GM19468 (cell line): ENCODE data around the gene JCHAIN.
"Not testable (repeated sequence)": the region's sequence is repeated elsewhere in the genome, so short reads cannot be mapped to it uniquely, and the experiment has no call there.

Experiments
- ATAC-seq: cut with Tn5 transposase; IDR thresholded peaks from one replicate; pipeline ENCODE4 v1.9.1; 2021; ENCODE audit warnings: mild to moderate bottlenecking, moderate library complexity, moderate number of reproducible peaks; ENCODE audit not compliant: unreplicated experiment; ENCODE audit errors: extremely low read depth

JCHAIN gene

GRCh38 chr4:70666369-70666768 is at the start of gene JCHAIN:
Gene JCHAIN, minus strand, starts transcription at chr4:70666508. Its CDS starts 18 bp downstream, at chr4:70666490.
- peak; percentile 22 for ATAC-seq

- ATAC-seq: no peak
Measured at GRCh38 chr4:70715097-70715496, 48.8 kb upstream of the JCHAIN start.

GRCh38 chr4:70714079-70714887 is 48.0 kb upstream of the JCHAIN start:
- ATAC-seq: no peak

- ATAC-seq: peak; percentile 12
Measured at GRCh38 chr4:70713453-70714078, 47.3 kb upstream of the JCHAIN start.

- no peak for ATAC-seq
Measured at GRCh38 chr4:70712604-70713452, 46.5 kb upstream of the JCHAIN start.

- no peak for ATAC-seq
Measured at GRCh38 chr4:70712150-70712549, 45.8 kb upstream of the JCHAIN start.

GRCh38 chr4:70711599-70711998 is 45.3 kb upstream of the JCHAIN start:
- ATAC-seq: no peak

GRCh38 chr4:70709611-70710205 is 43.4 kb upstream of the JCHAIN start:
- no peak for ATAC-seq

- no peak for ATAC-seq
Measured at GRCh38 chr4:70706516-70706915, 40.2 kb upstream of the JCHAIN start.

- no peak for ATAC-seq
Measured at GRCh38 chr4:70706044-70706461, 39.7 kb upstream of the JCHAIN start.

GRCh38 chr4:70705183-70706043 is 39.1 kb upstream of the JCHAIN start:
- peak; percentile 45 for ATAC-seq

GRCh38 chr4:70704931-70705182 is 38.5 kb upstream of the JCHAIN start:
- peak; percentile 3 for ATAC-seq

GRCh38 chr4:70704215-70704930 is 38.1 kb upstream of the JCHAIN start:
- peak; percentile 53 for ATAC-seq

- ATAC-seq: no peak
Measured at GRCh38 chr4:70703619-70704214, 37.4 kb upstream of the JCHAIN start.

GRCh38 chr4:70702592-70702991 is 36.3 kb upstream of the JCHAIN start:
- ATAC-seq: not testable (repeated sequence)

GRCh38 chr4:70701271-70701670 is 35.0 kb upstream of the JCHAIN start:
- no peak for ATAC-seq

- no peak for ATAC-seq
Measured at GRCh38 chr4:70700712-70701111, 34.4 kb upstream of the JCHAIN start.

- not testable (repeated sequence) for ATAC-seq
Measured at GRCh38 chr4:70698435-70698834, 32.1 kb upstream of the JCHAIN start.

GRCh38 chr4:70694633-70695032 is 28.3 kb upstream of the JCHAIN start:
- not testable (repeated sequence) for ATAC-seq
